GM10248 (cell line): ENCODE data around the gene TNN.
A peak's percentile ranks its signal among the peaks of the same experiment; 100 is the strongest.

Source experiments
- CTCF ChIA-PET: fragments of 300-600 bp; sonication (Branson Sonifier 250); formaldehyde crosslinking; extraction: SDS; loops from one replicate; lab custom pipeline; 2021; ENCODE audit warnings: antibody characterized with exemption; lab: Yijun Ruan, JAX
- POLR2A ChIA-PET: fragments of 350-650 bp; sonication (Branson Sonifier 250); formaldehyde crosslinking; extraction: SDS; loops from one replicate; lab custom pipeline; 2020; ENCODE audit warnings: antibody characterized with exemption; lab: Yijun Ruan, JAX
- DNase-seq: peaks from one replicate; pipeline ENCODE4 v3.0.0; 2012; ENCODE audit errors: extremely low spot score
- TF ChIP-seq, protein P1 (sequence below): IDR thresholded peaks from 2 replicates; pipeline ENCODE4 v1.5.1; 2012; ENCODE audit warnings: mild to moderate bottlenecking, low read depth; ENCODE audit errors: extremely low read depth, missing control alignments, control extremely low read depth

TNN gene

GRCh38 chr1:175193527-175193910, 125.9 kb downstream of the TNN start:
- no peak for DNase-seq
- POLR2A ChIA-PET = no interaction called here

DNA sequence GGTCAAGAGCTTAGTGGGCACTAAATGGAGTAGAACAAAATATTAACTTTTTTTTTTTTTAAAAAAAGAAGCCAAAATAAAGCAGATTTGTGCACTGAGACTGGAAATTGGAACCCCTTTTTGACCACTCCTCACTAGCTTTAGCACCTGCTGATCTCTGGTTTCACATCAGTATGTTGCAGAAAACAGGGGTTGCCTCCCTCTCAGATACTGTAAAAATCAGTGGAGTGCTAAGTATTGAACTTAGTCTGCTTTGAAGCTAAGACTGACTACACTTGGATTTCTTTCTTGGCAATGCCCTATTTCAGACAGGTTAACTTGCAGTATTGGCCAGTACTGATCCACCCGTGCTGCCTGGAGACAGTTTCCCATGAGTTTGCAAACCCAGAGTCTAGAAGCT, 127.6 kb downstream of the TNN start:
- TF ChIP-seq, protein P1, sequence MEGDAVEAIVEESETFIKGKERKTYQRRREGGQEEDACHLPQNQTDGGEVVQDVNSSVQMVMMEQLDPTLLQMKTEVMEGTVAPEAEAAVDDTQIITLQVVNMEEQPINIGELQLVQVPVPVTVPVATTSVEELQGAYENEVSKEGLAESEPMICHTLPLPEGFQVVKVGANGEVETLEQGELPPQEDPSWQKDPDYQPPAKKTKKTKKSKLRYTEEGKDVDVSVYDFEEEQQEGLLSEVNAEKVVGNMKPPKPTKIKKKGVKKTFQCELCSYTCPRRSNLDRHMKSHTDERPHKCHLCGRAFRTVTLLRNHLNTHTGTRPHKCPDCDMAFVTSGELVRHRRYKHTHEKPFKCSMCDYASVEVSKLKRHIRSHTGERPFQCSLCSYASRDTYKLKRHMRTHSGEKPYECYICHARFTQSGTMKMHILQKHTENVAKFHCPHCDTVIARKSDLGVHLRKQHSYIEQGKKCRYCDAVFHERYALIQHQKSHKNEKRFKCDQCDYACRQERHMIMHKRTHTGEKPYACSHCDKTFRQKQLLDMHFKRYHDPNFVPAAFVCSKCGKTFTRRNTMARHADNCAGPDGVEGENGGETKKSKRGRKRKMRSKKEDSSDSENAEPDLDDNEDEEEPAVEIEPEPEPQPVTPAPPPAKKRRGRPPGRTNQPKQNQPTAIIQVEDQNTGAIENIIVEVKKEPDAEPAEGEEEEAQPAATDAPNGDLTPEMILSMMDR = no peak
- peak; percentile 40 for DNase-seq
- ChIA-PET CTCF (interaction anchor here (0.7 to 2.0 kb wide), 5 partner anchors 8 to 165 kb away, joined by 3 to 8 read pairs (median 3); no protein-coding TSS in a partner anchor), POLR2A (no interaction called here)

More at GRCh38 chr1:175193527-175193910, 125.9 kb downstream of the TNN start:
- CTCF ChIA-PET = interaction anchor here (1.0 to 2.1 kb wide), 8 partner anchors 10 to 125 kb away, joined by 3 to 8 read pairs (median 4); no protein-coding TSS in a partner anchor
- TF ChIP-seq, protein P1 = no peak

DNA sequence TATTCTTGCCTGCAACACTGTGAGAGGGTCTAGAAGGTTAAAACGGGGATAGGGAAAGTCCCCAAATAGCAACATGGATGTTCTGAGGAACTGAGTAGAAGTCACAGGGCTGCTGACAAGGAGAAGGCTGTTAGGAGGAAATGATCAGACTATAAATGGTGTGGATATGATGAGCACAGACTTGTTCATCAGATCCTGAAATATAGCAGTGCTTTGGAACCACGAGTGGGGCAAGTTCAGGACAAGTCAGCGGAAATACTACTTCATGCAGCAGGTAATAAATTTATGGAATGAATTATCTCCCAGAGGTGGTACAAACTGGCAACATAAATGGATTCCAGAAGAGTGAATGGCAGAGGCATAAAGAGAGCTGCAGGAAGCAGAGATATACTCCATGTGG, 128.2 kb downstream of the TNN start:
- CTCF ChIA-PET = interaction anchor here (0.7 to 1.3 kb wide), 3 partner anchors 12 to 166 kb away, joined by 3 to 4 read pairs (median 3); no protein-coding TSS in a partner anchor
- POLR2A ChIA-PET = no interaction called here
- DNase-seq = no peak
- TF ChIP-seq, protein P1 = no peak

DNA sequence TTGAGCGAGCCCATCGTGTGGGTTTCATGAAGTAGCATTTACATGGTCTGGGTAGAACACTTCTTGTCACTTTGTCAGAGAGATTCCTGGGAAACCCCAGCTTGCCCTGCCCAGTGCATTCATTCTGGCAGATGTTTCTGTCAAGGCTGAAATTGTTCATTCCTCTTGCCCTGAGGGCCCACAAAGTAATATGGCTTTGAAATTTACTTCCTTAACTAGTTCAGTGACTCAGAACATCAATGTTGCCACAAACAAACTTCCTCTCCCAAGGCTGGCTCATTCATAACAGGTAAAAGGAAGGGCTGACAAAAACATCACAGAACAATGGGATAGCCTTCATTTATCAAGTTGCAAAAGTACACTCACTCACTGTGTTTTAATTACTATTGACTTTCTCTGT, 129.9 kb downstream of the TNN start:
- DNase-seq = no peak
- TF ChIP-seq, protein P1 = no peak
- CTCF ChIA-PET = interaction anchor here (0.9 to 1.6 kb wide), 2 partner anchors 9 to 121 kb away, joined by 3 to 5 read pairs; no protein-coding TSS in a partner anchor
- POLR2A ChIA-PET = no interaction called here
